ENCODE results near the gene TRIM46.

DNA sequence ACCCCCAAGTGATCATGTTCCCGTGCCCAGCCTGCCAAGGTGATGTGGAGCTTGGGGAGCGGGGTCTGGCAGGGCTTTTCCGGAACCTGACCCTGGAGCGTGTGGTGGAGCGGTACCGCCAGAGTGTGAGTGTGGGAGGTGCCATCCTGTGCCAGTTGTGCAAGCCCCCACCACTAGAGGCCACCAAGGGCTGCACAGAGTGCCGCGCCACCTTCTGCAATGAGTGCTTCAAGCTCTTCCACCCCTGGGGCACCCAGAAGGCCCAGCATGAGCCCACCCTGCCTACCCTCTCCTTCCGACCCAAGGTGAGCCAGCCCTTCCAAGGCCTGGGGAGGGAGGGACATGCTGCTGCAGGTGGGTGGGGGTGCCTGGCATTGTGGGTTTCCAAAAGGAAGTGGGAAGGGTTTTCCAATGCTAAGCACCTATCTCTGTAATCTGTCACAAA lies 2.3 kb downstream of the TRIM46 start:
- TF ChIP-seq CTCF (IDR thresholded peaks at IDR 0.05) (no peak), POLR2AphosphoS5 (IDR thresholded peaks at IDR 0.05) (no peak), POLR2A (IDR thresholded peaks at IDR 0.05) (no peak), EP300 (IDR thresholded peaks at IDR 0.05) (no peak)
